PC-9 (cell line): ENCODE results near the gene PARP3.

ENCODE experiments used
- CTCF ChIP-seq: fragments of 200-600 bp; sonication (generic); conservative IDR thresholded peaks from 2 replicates; pipeline ENCODE4 v1.6.1; 2017; ENCODE audit warnings: mixed run types, antibody characterized with exemption, mild to moderate bottlenecking, moderate library complexity
- EZH2 ChIP-seq: fragments of 200-600 bp; sonication (generic); IDR thresholded peaks from 2 replicates; pipeline ENCODE4 v1.8.0; 2017; ENCODE audit warnings: antibody characterized with exemption, low read depth

GRCh38 chr3:51975852-51976549 is 33.8 kb downstream of the PARP3 start:
- TF ChIP-seq EZH2 (no peak), CTCF (no peak)
